Breast epithelium (tissue), 3 donors: Measurements from ENCODE around the gene BAMBI.

Experiments used
- POLR2A ChIP-seq: fragments of 450-650 bp; IDR thresholded peaks from one replicate; pipeline ENCODE4 v1.6.1; 2016; ENCODE audit warnings: antibody characterized with exemption, mild to moderate bottlenecking, moderate library complexity
- TF ChIP-seq, protein P1 (sequence below), 3 donors: fragments of 450-650 bp; IDR thresholded peaks; one replicate each; pipeline ENCODE4 v1.5.1; 2016 to 2017; ENCODE audit warnings: antibody characterized with exemption in 3 of 3, mild to moderate bottlenecking in 3 of 3, moderate library complexity in 3 of 3

DNA sequence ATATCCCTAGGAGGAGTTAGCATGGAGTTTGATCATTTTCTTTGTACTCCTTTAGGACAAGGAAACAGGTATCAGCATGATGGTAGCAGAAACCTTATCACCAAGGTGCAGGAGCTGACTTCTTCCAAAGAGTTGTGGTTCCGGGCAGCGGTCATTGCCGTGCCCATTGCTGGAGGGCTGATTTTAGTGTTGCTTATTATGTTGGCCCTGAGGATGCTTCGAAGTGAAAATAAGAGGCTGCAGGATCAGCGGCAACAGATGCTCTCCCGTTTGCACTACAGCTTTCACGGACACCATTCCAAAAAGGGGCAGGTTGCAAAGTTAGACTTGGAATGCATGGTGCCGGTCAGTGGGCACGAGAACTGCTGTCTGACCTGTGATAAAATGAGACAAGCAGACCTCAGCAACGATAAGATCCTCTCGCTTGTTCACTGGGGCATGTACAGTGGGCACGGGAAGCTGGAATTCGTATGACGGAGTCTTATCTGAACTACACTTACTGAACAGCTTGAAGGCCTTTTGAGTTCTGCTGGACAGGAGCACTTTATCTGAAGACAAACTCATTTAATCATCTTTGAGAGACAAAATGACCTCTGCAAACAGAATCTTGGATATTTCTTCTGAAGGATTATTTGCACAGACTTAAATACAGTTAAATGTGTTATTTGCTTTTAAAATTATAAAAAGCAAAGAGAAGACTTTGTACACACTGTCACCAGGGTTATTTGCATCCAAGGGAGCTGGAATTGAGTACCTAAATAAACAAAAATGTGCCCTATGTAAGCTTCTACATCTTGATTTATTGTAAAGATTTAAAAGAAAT, 4.8 kb downstream of the BAMBI start:
- TF ChIP-seq, protein P1, sequence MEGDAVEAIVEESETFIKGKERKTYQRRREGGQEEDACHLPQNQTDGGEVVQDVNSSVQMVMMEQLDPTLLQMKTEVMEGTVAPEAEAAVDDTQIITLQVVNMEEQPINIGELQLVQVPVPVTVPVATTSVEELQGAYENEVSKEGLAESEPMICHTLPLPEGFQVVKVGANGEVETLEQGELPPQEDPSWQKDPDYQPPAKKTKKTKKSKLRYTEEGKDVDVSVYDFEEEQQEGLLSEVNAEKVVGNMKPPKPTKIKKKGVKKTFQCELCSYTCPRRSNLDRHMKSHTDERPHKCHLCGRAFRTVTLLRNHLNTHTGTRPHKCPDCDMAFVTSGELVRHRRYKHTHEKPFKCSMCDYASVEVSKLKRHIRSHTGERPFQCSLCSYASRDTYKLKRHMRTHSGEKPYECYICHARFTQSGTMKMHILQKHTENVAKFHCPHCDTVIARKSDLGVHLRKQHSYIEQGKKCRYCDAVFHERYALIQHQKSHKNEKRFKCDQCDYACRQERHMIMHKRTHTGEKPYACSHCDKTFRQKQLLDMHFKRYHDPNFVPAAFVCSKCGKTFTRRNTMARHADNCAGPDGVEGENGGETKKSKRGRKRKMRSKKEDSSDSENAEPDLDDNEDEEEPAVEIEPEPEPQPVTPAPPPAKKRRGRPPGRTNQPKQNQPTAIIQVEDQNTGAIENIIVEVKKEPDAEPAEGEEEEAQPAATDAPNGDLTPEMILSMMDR (IDR thresholded peaks at IDR 0.05) = no peak
- no peak for TF ChIP-seq POLR2A
